Activated naive CD8-positive, alpha-beta T cell (primary cell): Measurements from ENCODE around the gene TSC22D4.
A peak's percentile ranks its signal among the peaks of the same experiment; 100 is the strongest.
"Not testable (repeated sequence)": the region's sequence is repeated elsewhere in the genome, so short reads cannot be mapped to it uniquely, and the experiment has no call there.

ENCODE experiments used
- H3K27ac Mint-ChIP-seq: one replicate; pipeline ENCODE4 v1.8.0; 2021; ENCODE audit warnings: mixed read lengths
- H3K27me3 Mint-ChIP-seq: one replicate; pipeline ENCODE4 v1.8.0; 2021; ENCODE audit warnings: mixed read lengths
- H3K36me3 Mint-ChIP-seq: one replicate; pipeline ENCODE4 v1.8.0; 2021; ENCODE audit warnings: mixed read lengths
- H3K4me1 Mint-ChIP-seq: one replicate; pipeline ENCODE4 v1.8.0; 2021; ENCODE audit warnings: low read depth, mixed read lengths
- H3K4me3 Mint-ChIP-seq: one replicate; pipeline ENCODE4 v1.8.0; 2021; ENCODE audit warnings: mild to moderate bottlenecking, mixed read lengths
- H3K9me3 Mint-ChIP-seq: one replicate; pipeline ENCODE4 v1.8.0; 2021; ENCODE audit warnings: low read depth, mixed read lengths

The TSC22D4 gene

DNA sequence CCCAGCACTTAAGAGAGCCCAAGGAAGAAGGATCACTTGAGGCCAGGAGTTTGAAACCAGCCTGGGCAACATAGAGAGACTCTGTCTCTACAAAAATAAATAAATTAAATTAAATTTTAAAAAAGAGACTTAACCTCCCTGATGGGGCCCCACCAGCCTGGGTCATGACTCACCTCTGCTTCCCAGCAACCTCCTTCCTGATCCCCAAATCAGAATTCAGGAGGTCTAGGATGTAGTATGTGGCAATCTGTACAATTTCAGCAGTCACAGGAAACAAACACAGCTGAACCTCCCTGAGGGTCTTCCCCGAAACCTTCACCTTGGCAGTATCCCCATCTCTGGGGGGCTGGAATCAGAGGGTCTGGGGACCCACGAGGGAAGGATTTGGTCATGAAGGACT is 33.0 kb downstream of the TSC22D4 start:
- H3K4me1 Mint-ChIP-seq, result peaks cover 15% of the 10 kb centered on the region
- H3K9me3 Mint-ChIP-seq, result no peaks in the 10 kb centered on the region
- H3K27ac Mint-ChIP-seq, result no peak overlapping the region
- no peaks in the 10 kb centered on the region for H3K36me3 Mint-ChIP-seq
- no peaks in the 10 kb centered on the region for H3K27me3 Mint-ChIP-seq
- no peak overlapping the region for H3K4me3 Mint-ChIP-seq

DNA sequence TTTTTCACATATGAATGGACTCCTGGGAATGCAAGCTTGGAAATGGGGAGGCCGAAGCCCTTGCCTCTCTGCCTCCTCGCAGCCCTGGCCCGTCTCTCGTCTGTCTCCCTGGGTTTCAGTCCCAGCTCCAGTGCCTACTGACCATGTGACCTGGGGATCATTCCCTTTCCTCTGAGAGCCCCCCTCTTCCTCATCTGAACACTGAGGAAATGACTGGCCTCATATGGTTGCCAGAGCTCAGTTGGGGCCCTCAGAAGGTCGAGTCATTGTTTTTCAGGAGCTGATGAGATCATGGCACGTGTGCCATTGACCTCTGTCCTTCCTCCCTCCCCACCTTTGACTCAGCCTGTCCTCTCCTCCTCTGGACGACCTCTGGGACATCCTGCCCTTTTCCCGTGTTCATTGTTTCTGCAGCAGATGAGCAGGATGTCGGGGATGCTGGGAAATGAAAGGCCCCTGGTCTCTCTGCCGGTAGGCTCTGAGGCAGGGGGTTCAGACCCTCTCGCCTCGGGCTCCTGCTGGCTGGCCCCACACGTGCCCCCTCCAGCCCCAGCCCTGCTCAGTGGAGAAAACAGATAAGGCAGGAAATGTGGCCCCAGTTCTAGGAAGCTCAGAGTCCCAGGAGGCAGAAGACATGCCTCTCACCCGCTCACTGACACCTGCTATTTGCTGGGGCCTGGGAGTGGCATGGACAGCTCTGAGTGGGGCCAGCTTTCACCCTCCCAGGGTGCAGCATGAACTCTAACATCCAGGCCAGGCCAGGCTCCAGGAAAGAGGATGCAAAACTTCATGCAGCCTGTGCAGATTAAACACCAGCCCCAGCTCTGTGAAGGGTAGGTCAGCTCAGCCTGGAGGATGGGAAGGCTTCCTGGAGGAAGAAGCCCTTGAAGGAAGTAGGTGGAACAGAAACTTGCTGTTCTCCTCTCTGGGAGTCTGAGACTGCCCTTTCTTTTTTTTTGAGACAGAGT is 34.4 kb downstream of the TSC22D4 start:
- Mint-ChIP-seq H3K9me3 (no peaks in the 10 kb centered on the region), H3K4me1 (peaks cover 12% of the 10 kb centered on the region), H3K36me3 (no peaks in the 10 kb centered on the region), H3K27me3 (no peaks in the 10 kb centered on the region), H3K4me3 (no peak overlapping the region), H3K27ac (peak overlapping the region; percentile 46)

DNA sequence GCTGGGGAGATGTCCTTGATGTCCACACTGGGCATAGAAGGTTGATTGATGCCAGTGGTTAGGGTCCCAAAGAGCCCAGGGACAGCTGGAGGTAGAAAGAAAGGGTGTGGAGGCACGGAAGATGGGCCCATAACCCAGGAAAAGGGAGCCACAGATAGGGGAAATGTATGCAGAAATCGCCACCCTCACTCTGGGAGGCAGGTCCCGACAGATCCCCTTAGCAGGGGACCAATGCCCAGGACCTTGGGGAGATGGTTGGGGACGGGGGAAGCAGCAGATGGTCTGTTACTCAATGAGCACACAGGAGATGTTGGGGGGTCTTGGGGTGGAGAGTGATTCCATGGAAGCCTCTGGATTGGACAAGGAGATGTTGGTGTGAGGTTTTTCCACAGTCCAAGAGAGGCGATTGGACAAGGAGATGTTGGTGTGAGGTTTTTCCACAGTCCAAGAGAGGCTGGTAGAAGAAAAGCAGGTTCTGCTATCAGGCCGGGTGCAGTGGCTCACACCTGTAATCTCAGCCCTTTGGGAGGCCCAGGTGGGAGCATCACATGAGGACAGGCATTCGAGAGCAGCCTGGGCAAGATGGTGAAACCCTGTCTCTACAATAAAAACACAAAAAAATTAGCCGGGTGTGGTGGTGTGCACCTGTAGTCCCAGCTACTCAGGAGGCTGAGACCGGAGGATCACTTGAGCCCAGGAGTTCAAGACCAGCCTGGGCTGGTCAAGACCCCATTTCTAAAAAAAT is 35.7 kb downstream of the TSC22D4 start:
- Mint-ChIP-seq H3K27me3 (no peaks in the 10 kb centered on the region), H3K4me3 (no peak overlapping the region), H3K36me3 (no peaks in the 10 kb centered on the region), H3K9me3 (no peaks in the 10 kb centered on the region), H3K27ac (no peak overlapping the region), H3K4me1 (peaks cover 12% of the 10 kb centered on the region)

DNA sequence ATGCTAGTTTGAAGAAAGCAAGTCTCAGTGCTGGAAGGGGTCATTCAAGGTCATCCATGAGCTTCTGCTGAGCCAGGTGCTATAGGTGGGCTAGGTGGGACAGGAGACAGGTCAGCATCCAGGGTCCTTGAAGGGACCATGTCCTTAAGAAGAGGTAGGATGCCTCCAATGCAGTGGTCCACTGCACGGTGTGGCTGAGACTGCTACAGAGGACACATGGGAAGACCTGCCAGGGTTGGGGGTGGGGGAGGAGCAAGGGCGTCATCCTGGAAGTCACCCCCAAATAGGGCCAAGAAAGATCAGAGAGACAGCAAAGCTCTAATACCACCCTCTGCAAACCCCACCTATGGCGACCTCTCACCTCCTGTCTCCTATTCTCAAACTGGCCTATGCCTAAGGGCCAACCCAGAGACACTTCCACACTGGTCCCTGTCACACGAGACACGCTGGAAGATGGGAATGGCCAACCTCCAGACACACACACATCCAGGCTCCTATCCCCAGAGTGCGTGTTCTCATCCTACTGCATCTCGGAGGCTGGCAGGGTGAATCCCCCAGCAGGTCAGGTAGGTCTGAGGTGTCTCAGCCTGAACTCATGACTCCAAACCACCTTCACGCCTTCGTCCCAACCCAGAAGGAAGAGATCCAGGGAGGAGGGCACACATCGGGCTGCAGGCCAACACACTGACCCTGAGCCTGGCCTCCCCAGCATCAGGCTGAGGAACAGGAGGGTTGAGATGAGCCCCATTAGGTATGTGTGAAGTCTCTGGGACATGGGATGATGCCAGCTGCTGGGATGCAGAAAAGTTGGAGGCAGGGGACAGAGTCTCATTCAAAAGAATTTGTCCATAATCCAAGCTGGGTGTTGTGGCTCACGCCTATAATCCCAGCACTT is 37.1 kb downstream of the TSC22D4 start:
- Mint-ChIP-seq H3K4me3 (no peak overlapping the region), H3K36me3 (no peaks in the 10 kb centered on the region), H3K9me3 (no peaks in the 10 kb centered on the region), H3K27me3 (no peaks in the 10 kb centered on the region), H3K4me1 (peaks cover 12% of the 10 kb centered on the region), H3K27ac (peak overlapping the region; percentile 46)

DNA sequence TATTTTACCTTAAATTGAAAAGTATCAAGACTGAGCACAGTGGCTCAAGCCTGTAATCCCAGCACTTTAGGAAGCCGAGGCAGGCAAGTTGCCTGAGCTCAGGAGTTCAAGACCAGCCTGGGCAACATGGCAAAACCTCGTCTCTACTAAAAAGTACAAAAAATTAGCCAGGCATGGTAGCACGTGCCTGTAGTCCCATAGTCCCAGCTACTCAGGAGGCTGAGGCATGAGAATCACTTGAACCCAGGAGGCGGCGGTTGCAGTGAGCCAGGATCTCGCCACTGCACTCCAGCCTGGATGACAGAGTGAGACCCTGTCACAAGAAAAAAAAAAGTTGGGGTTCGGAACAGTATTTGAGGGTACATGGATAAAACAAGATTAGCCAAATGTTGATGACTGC is 39.8 kb downstream of the TSC22D4 start:
- H3K27me3 Mint-ChIP-seq, H3K4me3 Mint-ChIP-seq, H3K27ac Mint-ChIP-seq, H3K36me3 Mint-ChIP-seq, H3K9me3 Mint-ChIP-seq: not testable (repeated sequence)
- peaks cover 12% of the 10 kb centered on the region for H3K4me1 Mint-ChIP-seq

DNA sequence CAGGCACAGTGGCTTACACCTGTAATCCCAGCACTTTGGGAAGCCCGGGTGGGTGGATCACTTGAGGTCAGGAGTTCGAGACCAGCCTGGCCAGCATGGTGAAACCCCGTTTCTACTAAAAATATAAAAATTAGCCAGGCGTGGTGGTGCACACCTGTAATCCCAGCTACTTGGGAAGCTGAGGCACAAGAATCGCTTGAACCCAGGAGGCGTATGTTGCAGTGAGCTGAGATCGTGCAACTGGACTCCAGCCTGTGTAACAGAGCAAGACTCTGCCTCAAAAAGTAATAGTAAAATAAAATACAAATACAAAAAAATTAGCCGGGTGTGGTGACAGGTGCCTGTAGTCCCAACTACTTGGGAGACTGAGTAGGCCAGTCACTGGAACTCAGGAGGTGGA is 40.3 kb downstream of the TSC22D4 start:
- not testable (repeated sequence) for H3K36me3 Mint-ChIP-seq, H3K4me3 Mint-ChIP-seq, H3K27ac Mint-ChIP-seq, H3K9me3 Mint-ChIP-seq, H3K27me3 Mint-ChIP-seq
- peaks cover 16% of the 10 kb centered on the region for H3K4me1 Mint-ChIP-seq

DNA sequence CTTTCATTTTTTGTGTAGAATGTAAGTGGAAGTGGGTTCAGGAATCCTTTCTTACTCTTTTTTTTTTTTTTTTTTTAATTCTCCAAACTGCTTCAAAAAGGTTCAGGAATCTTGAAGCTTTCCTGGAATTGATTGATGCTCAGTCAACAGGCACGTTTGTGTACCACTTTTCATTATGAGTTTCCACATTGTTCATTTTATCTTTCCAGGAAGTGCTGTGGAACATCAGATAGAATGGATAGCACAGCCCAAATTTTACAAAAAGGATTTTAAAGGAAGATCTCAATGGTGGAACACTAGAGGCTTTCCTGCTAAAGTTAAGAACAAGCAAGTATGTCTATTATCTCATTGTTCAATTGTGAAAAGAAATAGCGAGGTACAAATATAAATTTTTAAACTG is 40.8 kb downstream of the TSC22D4 start:
- no peaks in the 10 kb centered on the region for H3K9me3 Mint-ChIP-seq
- H3K4me3 Mint-ChIP-seq, result peak overlapping the region; percentile 53
- H3K36me3 Mint-ChIP-seq, result peaks cover 4% of the 10 kb centered on the region
- peaks cover 21% of the 10 kb centered on the region for H3K4me1 Mint-ChIP-seq
- peak overlapping the region; percentile 64 for H3K27ac Mint-ChIP-seq
- H3K27me3 Mint-ChIP-seq, result no peaks in the 10 kb centered on the region

DNA sequence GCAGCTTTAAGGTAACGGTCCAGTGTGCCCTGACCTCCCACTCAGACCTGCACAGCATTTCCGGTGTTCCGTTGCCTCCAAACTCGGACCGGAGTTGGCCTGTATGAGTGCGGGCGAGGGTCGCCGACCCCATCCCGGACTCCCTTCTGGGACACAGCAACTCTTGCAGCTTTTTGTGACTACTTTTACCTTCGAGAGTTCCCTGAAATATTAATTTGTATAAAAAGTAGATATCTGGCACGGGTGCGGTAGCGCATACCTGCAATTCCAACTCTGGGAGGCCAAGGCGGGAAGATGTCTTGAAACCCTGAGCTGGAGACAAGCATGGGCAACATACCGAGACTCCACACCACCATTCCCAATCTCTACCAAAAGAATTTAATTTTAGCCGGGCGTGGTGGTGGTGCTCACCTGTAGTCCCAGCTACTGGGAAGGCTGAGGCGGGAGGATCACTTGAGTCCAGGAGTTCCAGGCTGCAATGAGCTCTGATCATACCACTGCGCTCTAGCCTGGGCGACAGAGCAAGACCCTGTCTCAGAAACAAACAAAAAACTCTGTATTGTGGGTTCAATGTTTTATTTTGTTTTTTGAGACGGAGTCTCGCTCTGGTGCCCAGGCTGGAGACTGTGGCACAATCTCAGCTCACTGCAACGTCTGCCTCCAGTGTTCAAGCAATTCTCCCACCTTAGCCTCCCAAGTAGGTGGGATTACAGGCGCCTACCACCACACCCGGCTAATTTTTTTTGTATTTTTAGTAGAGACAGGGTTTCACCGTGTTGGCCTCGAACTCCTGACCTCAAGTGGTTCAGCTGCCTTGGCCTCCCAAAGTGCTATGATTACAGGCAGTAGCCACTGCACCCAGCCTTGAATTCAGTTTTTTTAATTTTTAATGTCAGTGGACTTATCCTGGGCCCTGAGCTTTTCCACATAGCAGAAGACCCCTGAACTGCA is 41.6 kb downstream of the TSC22D4 start:
- Mint-ChIP-seq H3K4me3 (no peak overlapping the region), H3K27me3 (no peaks in the 10 kb centered on the region), H3K4me1 (peaks cover 29% of the 10 kb centered on the region), H3K9me3 (no peaks in the 10 kb centered on the region), H3K36me3 (peaks cover 5% of the 10 kb centered on the region), H3K27ac (peak overlapping the region; percentile 58)

DNA sequence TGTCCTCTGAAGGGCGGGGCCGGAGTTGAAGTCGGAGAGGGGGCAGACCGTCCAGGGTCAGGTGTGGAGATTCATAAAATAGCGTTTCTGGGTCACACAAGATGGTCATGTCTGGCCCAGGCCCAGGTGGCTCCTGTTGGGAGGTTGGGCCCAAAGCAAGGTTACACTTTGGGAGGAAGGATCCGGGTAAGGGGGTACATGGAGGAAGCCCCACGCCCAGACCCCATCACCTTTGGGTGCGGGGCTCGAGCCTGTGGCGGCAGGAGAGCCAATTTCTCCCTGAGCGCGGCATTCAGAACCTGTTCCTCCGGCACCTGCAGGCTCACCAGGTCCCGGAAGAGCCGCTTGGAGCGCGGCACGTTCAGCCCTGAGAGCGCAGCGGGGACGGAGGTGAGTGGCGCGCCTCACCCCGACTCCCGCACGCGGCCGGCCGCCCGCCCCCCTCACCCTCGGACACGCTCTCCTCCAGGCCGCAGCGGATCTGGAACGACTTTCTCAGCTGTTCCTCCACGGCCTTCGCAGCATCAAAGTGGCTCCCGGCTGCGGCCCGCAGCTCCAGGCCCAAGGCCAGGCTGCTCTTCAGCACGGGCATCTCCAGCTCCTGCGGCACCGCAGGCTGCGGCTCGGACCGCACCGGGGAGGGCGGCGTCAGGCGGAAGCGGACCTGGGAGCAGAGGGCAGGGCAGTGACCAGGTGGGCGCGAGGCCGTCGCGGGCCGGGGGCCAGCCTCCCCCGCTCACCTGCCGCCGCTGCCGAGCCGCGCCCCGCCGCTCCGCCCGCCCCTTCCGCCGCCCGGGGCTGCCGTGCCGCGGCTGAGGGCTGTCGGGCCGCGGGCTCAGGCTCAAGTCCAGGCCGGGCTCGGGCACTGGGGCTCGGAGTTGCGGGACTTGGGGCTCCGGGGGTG is 43.4 kb downstream of the TSC22D4 start:
- Mint-ChIP-seq H3K9me3 (no peaks in the 10 kb centered on the region), H3K36me3 (peaks cover 8% of the 10 kb centered on the region), H3K27ac (peak overlapping the region; percentile 92), H3K27me3 (no peaks in the 10 kb centered on the region), H3K4me1 (peaks cover 41% of the 10 kb centered on the region), H3K4me3 (peak overlapping the region; percentile 93)

DNA sequence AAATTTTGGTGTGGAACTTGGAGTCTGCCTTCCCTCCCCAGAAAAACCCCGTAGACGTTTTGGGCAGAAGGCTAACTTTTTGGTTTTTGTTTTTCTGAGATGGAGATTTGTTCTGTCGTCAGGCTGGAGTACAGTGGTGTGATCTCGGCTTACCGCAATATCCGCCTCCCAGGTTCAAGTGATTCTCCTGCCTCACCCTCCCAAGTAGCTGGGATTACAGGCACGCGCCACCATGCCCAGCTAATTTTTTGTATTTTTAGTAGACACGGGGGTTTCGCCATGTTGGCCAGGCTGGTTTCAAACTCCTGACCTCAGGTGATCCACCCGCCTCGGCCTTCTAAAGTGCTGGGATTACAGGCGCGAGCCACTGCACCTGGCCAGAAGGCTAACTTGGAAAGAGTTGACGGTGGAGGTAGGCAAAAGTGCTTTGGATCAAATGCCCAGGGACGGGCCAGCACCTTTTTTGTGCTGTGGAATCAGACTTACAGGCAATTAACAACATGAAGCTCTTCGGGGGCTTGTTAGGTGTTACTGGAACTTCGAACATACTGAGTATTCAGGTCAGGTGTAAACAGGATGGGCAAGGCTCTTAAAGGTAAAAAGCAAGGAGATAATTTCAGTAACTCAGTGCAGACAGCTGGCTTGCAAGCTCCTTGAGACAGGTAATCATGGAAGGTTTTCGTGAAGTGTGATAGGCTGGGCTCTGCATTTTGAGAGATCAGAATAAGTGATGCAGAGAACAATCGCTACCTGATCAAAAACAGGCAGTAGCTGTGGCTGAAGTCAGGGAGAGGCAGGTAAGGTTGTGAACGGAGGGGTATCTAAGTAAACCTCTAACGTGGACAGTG is 44.5 kb downstream of the TSC22D4 start:
- Mint-ChIP-seq H3K27ac (peak overlapping the region; percentile 92), H3K9me3 (no peaks in the 10 kb centered on the region), H3K27me3 (no peaks in the 10 kb centered on the region), H3K4me3 (peak overlapping the region; percentile 93), H3K4me1 (peaks cover 41% of the 10 kb centered on the region), H3K36me3 (peaks cover 8% of the 10 kb centered on the region)

DNA sequence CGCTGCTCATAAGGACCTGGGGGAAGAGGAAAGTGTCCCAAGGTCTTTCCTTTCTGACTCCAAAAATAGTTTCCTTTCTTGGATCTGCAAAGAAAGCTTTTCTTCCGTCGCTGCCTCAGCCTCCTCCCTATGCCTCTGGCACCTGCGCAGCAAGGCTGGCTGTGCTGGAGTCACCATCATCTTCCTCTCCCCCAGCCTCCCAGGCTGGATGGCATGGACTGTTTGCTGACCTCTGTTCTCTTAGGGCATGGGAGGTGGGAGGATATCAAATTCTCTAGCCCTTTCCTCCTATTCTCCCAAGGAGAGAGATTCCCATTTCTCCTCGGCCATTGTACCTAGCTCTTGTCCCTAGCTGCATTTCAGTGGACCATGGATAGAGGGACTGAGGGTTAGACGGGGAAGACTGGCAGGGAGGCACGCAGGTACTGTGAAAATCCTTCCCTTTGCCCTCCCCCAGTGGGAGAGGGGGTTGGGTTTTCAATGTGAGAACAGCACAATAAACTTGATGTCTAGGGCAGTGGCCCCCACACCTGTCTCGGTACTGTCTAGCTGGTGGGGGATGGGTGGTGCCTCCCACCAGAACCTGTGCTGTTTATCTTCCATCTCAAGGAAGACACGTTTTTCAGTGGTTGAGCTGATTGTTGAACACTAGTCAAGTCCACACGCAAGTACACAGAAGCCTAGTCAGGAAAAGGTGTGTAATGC is 45.3 kb downstream of the TSC22D4 start:
- Mint-ChIP-seq H3K4me1 (peaks cover 43% of the 10 kb centered on the region), H3K27me3 (no peaks in the 10 kb centered on the region), H3K4me3 (peak overlapping the region; percentile 93), H3K9me3 (no peaks in the 10 kb centered on the region), H3K36me3 (peaks cover 8% of the 10 kb centered on the region), H3K27ac (peak overlapping the region; percentile 92)

DNA sequence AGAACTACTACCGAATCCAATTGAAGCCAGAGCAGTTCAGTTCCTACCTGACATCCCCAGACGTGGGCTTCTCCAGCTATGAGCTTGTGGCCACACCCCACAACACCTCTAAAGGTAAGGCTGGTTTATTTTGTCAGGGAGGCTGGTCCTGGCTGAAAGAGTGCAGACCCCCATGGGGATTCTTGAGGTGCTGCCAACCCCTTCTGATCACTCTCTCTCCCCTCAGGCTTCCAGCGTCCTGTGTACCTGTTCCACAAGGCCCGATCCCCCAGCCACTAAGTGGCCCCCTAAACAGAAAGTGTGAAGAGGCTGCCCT is 45.8 kb downstream of the TSC22D4 start:
- Mint-ChIP-seq H3K27ac (peak overlapping the region; percentile 92), H3K4me3 (peak overlapping the region; percentile 93), H3K9me3 (no peaks in the 10 kb centered on the region), H3K36me3 (peaks cover 8% of the 10 kb centered on the region), H3K27me3 (no peaks in the 10 kb centered on the region), H3K4me1 (peaks cover 43% of the 10 kb centered on the region)
